Activated naive CD4-positive, alpha-beta T cell treated with anti-CD3 and anti-CD28 coated beads, Interleukin-2, amount 10 ng/mL, durations not matched to agents 7 days and 5 days (primary cell): ENCODE data around the gene HDAC7.
"Not testable (repeated sequence)": the region's sequence is repeated elsewhere in the genome, so short reads cannot be mapped to it uniquely, and the experiment has no call there.

Experiments
- CTCF ChIA-PET: fragments of 350-600 bp; sonication (Branson Sonifier 250); formaldehyde crosslinking; loops from one replicate; lab custom pipeline; 2021; ENCODE audit warnings: antibody characterized with exemption; lab: Charles Lee
- DNase-seq: peaks from one replicate; pipeline ENCODE4 v3.0.0-alpha.2; 2020
- H3K27ac Mint-ChIP-seq: one replicate; pipeline ENCODE4 v1.8.0; 2021; ENCODE audit warnings: mild to moderate bottlenecking, moderate library complexity, mixed read lengths
- H3K27me3 Mint-ChIP-seq: one replicate; pipeline ENCODE4 v1.8.0; 2021; ENCODE audit warnings: mild to moderate bottlenecking, mixed read lengths
- H3K36me3 Mint-ChIP-seq: one replicate; pipeline ENCODE4 v1.8.0; 2021; ENCODE audit warnings: mixed read lengths
- H3K4me1 Mint-ChIP-seq: one replicate; pipeline ENCODE4 v1.8.0; 2021; ENCODE audit warnings: mixed read lengths
- H3K4me3 Mint-ChIP-seq: one replicate; pipeline ENCODE4 v1.8.0; 2021; ENCODE audit warnings: mild to moderate bottlenecking, moderate library complexity, mixed read lengths
- H3K9me3 Mint-ChIP-seq: one replicate; pipeline ENCODE4 v1.8.0; 2021; ENCODE audit warnings: mixed read lengths

Gene HDAC7

DNA sequence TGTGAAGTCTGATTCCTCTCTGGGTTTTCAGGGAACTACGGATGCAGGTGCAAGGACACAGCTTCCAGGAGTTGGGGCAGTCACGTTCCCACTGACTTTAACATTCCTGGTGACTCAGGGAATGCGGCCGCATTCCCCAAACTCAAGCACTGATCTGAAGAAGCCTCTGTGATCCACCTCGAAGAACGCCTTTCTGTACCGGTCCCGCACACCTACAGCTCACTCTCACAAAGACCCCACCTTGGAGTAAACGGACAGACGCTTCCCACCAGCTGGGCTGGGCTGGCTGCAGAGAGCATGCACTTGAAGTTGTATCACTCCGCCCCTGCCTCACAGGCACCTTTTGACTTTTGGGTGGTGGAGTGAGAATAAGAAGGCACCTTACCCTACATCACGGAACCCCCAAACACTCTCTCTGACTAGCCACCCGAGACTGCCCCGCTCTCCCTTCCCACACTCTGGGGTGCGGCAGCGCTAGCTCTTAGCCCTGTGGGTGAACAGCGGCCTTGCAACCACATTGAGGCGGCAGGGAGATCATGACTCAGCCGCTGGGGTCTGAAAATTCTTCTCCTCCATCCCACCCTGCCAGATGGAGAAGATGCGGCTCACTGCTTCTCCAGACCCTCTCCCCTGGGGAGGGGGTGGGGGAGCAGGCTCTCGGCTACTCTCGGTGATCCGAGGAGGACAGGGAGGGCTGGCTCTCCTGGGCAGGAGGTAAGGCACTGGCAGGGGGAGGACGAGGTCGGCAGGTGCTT lies 23.7 kb upstream of the HDAC7 start:
- CTCF ChIA-PET = interaction anchor here (1.5 to 24.7 kb wide), 4 partner anchors 8 to 128 kb away, joined by 4 to 716 read pairs (median 337); partner anchors contain the start of gene HDAC7
- DNase-seq = no peak
- peaks cover 3% of the 10 kb centered on the region for H3K4me1 Mint-ChIP-seq
- peaks cover 16% of the 10 kb centered on the region for H3K27me3 Mint-ChIP-seq
- H3K36me3 Mint-ChIP-seq = peaks cover 2% of the 10 kb centered on the region
- no peak overlapping the region for H3K4me3 Mint-ChIP-seq
- no peaks in the 10 kb centered on the region for H3K9me3 Mint-ChIP-seq
- no peak overlapping the region for H3K27ac Mint-ChIP-seq

DNA sequence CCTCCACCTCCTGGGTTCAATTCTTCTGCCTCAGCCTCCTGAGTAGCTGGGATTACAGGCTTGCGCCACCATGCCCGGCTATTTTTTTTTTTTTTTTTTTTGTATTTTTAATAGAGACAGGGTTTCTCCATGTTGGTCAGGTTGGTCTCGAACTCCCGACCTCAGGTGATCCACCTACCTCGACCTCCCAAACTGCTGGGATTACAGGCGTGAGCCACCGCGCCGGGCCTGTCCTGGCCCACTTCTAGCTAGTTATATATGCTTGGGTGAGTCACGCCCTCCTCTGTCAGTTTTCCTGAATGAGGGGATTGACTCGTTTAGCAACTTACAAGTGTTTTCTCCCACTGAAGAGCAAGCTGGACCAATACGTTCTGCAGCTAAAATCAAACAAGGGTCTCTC lies 22.8 kb upstream of the HDAC7 start:
- CTCF ChIA-PET = interaction anchor here (1.5 to 24.7 kb wide), 6 partner anchors 8 to 128 kb away, joined by 4 to 716 read pairs (median 142); partner anchors contain the start of genes HDAC7 and SLC48A1
- H3K27ac Mint-ChIP-seq = not testable (repeated sequence)
- H3K4me1 Mint-ChIP-seq = peaks cover 10% of the 10 kb centered on the region

DNA sequence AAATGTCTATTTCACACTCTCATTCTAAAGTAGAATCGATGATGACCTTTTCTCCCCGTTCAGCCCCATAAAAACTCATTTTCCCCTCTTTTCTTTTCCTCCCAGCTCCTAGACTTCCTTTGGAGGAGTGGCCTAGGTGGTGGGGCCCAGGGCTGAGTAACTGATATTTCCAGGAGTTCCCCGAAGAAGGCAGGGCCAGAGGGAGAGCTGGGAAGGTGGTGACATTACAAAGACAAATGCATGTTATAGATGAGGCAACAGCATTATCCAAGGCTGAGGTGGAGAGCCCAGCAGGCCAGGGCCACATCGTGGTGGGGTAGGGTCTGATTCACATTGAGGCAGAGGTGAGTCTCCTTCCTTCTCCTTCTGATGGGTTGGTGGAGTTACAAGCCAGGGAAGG lies 22.2 kb upstream of the HDAC7 start:
- Mint-ChIP-seq H3K27me3 (peaks cover 16% of the 10 kb centered on the region), H3K4me3 (no peak overlapping the region), H3K9me3 (no peaks in the 10 kb centered on the region), H3K36me3 (peaks cover 2% of the 10 kb centered on the region), H3K27ac (no peak overlapping the region), H3K4me1 (peaks cover 16% of the 10 kb centered on the region)
- CTCF ChIA-PET = interaction anchor here (1.5 to 24.7 kb wide), 8 partner anchors 9 to 127 kb away, joined by 4 to 716 read pairs (median 124); partner anchors contain the start of genes HDAC7 and SLC48A1
- DNase-seq = no peak

More for the DNA sequence above, 22.8 kb upstream of the HDAC7 start:
- not testable (repeated sequence) for H3K9me3 Mint-ChIP-seq, H3K36me3 Mint-ChIP-seq, H3K4me3 Mint-ChIP-seq, DNase-seq
- H3K27me3 Mint-ChIP-seq = peaks cover 16% of the 10 kb centered on the region

DNA sequence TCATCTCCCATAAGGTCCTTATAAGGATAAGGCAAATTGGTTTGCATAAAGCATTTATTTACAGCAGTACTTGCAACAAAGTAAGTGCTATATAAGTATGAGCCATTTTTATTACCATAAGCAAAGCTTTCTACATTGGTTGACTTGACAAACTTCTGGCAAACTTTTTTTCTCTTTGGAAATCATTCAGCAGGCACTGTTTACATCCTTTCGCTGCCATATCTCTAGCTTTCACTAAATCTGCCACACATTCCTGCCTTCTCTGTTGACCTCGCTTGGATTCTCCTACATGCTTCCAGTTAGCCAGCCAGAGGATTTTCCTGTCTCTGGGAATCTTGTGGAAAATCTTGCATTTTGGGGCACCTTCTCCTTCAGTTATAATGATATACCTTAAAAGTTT lies 21.8 kb upstream of the HDAC7 start:
- Mint-ChIP-seq H3K27me3 (peaks cover 16% of the 10 kb centered on the region), H3K4me1 (peaks cover 20% of the 10 kb centered on the region)

DNA sequence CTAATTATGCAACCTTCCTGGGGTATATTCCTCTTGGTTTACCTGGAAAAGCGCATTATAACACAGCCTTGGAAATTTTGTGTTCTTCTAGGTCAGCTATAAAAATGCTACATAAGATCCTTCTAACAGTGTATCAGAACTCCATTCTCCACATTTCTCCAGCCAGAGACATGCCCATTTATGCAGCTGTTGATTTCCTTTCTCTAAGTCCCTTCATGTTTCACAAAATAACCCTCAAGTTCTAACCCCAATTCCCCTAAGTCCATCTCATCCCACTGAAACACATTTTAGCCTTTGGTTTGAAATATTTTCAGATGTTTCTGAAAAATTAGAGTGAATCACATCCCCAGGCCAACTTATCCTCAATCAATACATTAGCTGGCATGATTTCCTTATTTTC lies 20.9 kb upstream of the HDAC7 start:
- H3K27ac Mint-ChIP-seq = no peak overlapping the region
- H3K27me3 Mint-ChIP-seq = peaks cover 16% of the 10 kb centered on the region
- no peaks in the 10 kb centered on the region for H3K9me3 Mint-ChIP-seq
- H3K4me1 Mint-ChIP-seq = peaks cover 29% of the 10 kb centered on the region
- DNase-seq = no peak
- CTCF ChIA-PET = interaction anchor here (0.8 to 24.7 kb wide), 12 partner anchors 11 to 126 kb away, joined by 3 to 716 read pairs (median 40); partner anchors contain the start of genes HDAC7 and SLC48A1
- H3K36me3 Mint-ChIP-seq = peaks cover 2% of the 10 kb centered on the region
- no peak overlapping the region for H3K4me3 Mint-ChIP-seq

More for the DNA sequence above, 21.8 kb upstream of the HDAC7 start:
- CTCF ChIA-PET = interaction anchor here (0.8 to 24.7 kb wide), 9 partner anchors 14 to 127 kb away, joined by 3 to 716 read pairs (median 119); partner anchors contain the start of genes HDAC7 and SLC48A1
- no peaks in the 10 kb centered on the region for H3K9me3 Mint-ChIP-seq
- DNase-seq = no peak
- H3K36me3 Mint-ChIP-seq = peaks cover 2% of the 10 kb centered on the region
- H3K4me3 Mint-ChIP-seq = no peak overlapping the region
- no peak overlapping the region for H3K27ac Mint-ChIP-seq

DNA sequence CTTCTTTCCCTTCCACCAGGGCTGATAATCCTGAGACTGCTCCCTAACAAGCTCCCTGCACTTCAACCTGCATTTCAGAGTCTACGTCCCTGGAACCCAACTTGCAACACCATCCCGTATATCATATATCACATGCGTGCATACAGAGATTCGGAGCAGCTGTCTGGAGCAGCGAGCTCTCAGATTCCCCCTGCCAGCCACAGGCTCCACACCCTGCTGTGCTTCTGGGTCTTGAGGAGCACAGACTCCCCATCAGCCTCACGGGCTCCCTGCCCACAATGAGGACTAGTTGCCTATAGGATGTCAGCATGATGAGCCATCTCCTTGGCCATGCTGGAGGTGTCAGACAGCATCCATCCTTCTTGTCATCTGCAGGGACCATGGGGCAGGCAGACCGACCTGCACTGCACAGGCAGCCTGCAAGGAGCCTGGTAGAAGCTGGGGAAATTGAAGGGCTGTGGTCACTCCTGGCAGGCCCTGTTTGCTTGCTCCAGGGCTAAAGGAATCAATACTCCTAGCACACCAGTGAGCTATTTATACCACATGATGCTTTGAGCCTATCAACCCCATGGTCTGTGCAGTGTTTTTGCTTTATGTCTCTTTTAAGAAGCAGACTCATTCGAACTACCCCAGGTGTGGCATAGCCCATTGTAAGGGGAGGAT lies 19.6 kb upstream of the HDAC7 start:
- Mint-ChIP-seq H3K27me3 (peaks cover 16% of the 10 kb centered on the region), H3K4me3 (no peak overlapping the region), H3K27ac (no peak overlapping the region), H3K36me3 (no peaks in the 10 kb centered on the region), H3K4me1 (peaks cover 42% of the 10 kb centered on the region), H3K9me3 (no peaks in the 10 kb centered on the region)
- no peak for DNase-seq
- CTCF ChIA-PET = interaction anchor here (0.8 to 24.7 kb wide), 25 partner anchors 9 to 326 kb away, joined by 3 to 716 read pairs (median 8); partner anchors contain the start of genes HDAC7, SLC48A1 and VDR

DNA sequence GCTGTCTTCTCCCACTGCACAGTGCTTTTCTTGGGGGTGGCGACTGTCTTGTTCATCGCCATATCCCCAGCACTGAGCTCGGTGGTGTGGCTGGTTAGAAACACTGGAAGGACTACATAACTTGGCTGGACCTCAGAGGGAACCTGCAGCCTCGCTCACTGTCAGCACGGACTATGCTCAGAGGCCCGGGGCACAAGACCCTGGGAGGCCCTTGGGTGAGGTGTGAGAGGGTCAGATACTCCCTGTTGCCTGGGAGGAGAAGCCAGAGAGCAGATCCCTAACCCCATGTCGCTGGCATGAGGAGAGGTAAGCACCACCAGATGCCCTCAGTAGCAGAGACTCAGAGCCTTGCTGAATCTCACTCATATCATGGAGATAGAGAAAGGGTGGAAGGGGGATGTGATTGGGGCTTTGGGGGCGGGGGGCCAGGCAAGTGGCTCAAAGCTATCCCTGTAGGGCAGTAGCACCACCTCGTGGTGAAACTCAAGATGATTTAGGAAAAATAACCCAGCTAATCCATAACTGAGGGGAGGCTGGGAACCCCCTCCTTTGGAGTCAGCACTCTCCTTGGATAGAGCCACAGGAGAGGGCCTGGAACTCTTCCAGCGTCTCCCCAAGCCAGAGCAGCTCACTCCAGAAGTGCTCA lies 18.7 kb upstream of the HDAC7 start:
- Mint-ChIP-seq H3K4me1 (peaks cover 51% of the 10 kb centered on the region), H3K4me3 (no peak overlapping the region), H3K27me3 (peaks cover 16% of the 10 kb centered on the region), H3K27ac (no peak overlapping the region), H3K9me3 (no peaks in the 10 kb centered on the region), H3K36me3 (no peaks in the 10 kb centered on the region)
- CTCF ChIA-PET = interaction anchor here (0.8 to 24.7 kb wide), 34 partner anchors 8 to 328 kb away, joined by 3 to 716 read pairs (median 5); partner anchors contain the start of genes HDAC7, SLC48A1 and VDR
- peak; percentile 63 for DNase-seq

DNA sequence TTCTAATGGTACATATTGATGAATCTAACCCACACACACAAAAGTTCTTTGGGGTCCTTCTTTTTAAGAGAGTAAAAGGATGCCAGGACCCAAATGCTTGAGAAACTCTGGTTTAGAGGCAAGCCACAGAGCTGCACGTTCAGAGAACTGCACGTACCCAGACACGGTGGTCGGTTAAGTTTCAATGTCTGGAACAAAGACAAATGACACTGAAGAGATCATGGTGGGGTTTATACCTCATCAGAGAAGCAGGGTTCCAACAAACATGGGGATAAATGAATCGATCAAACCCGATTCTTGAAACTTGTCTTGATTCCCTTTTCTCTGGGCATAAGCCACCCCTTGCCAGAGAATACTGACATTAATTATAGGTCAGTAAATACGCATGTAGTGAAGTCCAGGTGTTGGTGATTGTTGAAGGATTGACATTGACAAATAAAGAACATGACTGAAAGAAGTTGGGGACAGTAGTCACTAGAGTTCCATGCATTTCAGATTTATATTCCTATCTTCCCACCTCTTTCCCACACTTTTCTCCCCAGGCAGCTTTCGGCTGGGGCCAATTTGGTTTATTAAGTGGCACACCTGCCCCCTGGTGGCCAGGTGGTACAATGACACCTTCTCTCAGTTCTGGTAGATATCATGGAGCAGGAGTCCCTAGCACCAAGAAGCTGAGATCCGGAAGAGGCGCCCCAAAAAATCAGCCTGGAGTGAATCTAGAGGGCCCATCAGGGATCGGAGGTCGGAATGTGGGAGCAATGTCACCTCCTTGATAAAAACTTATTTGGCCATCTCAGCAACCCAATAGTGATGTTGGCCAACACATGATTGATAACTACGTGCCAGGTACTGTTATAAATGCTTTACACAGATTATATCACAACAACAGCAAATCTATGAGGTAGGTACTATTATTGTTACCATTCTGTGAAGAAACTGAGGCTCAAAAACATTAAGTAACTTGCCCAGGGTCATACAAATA lies 17.8 kb upstream of the HDAC7 start:
- CTCF ChIA-PET = interaction anchor here (0.8 to 24.7 kb wide), 28 partner anchors 9 to 329 kb away, joined by 3 to 716 read pairs (median 7); partner anchors contain the start of genes HDAC7 and SLC48A1
- H3K4me3 Mint-ChIP-seq = no peak overlapping the region
- DNase-seq = peak; percentile 78
- H3K27me3 Mint-ChIP-seq = peaks cover 16% of the 10 kb centered on the region
- peak overlapping the region; percentile 31 for H3K27ac Mint-ChIP-seq
- no peaks in the 10 kb centered on the region for H3K9me3 Mint-ChIP-seq
- H3K36me3 Mint-ChIP-seq = no peaks in the 10 kb centered on the region
- peaks cover 60% of the 10 kb centered on the region for H3K4me1 Mint-ChIP-seq

DNA sequence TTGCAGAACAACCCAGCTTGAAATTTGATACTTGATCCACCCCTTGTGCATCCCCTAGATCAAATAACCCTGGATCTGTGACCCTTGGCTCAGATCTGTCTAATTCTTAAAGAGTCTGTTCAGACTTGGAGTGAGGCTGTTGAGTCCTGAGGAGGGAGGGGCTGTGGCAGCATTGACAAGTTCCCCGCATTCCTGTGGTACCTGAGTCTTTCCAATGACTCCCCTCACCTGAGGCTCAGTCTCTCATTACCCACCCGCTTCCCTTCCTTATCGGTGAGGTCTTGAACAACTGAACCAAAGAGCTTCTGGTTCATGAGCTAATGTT lies 16.1 kb upstream of the HDAC7 start:
- H3K4me3 Mint-ChIP-seq = no peak overlapping the region
- H3K27me3 Mint-ChIP-seq = peaks cover 16% of the 10 kb centered on the region
- no peak for DNase-seq
- H3K36me3 Mint-ChIP-seq = peaks cover 2% of the 10 kb centered on the region
- no peaks in the 10 kb centered on the region for H3K9me3 Mint-ChIP-seq
- CTCF ChIA-PET = interaction anchor here (0.7 to 24.7 kb wide), 12 partner anchors 11 to 1093 kb away, joined by 3 to 716 read pairs (median 9); partner anchors contain the start of genes HDAC7 and SLC48A1
- H3K27ac Mint-ChIP-seq = peak overlapping the region; percentile 93
- peaks cover 77% of the 10 kb centered on the region for H3K4me1 Mint-ChIP-seq

DNA sequence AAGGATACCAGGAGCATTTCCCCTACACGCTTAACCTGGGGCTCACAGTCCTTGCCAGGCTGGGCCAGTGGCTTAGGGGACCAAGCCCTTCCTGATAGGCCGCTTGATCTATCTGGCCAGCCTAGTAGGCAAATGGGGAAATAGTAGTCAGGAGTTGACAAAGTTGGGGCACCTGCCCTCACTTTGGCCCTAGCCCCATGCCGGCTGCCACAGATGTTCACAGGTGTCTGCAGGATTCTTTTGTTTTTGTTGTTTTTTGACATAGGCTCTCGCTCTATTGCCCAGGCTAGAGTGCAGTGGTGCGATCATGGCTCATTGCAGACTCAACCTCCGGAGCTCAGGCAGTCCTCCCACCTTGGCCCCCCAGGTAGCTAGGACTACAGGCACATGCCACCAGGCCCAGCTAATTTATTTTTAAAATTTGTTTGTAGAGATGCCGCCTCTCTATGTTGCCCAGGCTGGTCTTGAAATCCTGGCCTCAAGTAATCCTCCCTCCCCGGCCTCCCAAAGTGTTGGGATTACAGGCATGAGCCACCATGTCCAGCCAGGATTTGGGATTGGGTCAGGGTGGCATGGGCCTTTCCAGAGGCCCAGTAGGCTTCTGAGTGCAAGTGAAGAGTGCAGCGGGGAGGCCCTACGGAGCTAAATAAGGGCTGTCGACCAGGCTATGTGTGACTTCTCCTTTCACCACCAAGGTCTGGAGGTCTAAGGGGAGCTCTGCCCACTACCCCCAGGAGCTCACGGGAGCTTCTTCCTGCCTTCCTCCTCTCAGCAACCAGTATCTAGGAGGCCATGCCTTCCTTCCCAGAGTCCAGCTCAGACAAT lies 15.5 kb upstream of the HDAC7 start:
- Mint-ChIP-seq H3K9me3 (no peaks in the 10 kb centered on the region), H3K36me3 (peaks cover 2% of the 10 kb centered on the region), H3K4me1 (peaks cover 83% of the 10 kb centered on the region), H3K4me3 (no peak overlapping the region), H3K27ac (peak overlapping the region; percentile 93), H3K27me3 (peaks cover 15% of the 10 kb centered on the region)
- CTCF ChIA-PET = interaction anchor here (0.7 to 24.7 kb wide), 9 partner anchors 17 to 1093 kb away, joined by 3 to 716 read pairs (median 13); partner anchors contain the start of genes HDAC7 and SLC48A1
- no peak for DNase-seq

DNA sequence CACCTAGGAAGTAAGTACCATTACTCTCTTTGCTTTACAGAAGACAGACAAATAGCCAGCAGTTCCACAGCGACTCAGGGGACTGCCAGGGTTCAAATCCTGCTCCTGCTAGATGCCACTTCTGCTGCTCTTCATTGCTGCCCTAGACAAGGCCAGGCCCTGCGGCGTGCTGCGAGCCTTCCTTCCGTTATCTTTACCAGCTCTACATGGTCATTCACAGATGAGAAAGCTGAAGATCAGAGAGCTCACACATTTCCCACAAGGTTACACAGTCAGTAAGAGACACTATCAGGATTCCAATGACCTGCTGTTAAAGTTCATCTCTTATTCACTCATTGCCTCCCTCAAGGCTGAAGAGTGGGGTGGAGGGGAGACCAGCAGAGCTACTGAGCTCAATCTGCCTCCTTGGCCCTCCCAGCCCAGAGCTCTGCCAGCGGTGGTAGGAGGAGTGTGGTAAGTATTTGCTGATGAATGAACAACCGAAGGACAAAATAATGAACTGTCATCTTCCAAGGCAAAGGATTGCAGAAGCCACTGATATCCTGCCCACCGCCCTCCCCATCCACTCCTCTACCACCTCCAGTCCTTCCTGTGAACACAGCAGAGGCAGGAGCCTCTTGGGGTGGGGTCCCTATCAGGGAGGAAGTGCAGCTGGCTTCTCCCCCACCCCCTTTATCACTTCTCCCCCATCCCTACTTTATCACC lies 14.6 kb upstream of the HDAC7 start:
- peaks cover 90% of the 10 kb centered on the region for H3K4me1 Mint-ChIP-seq

More for the DNA sequence above, 14.6 kb upstream of the HDAC7 start:
- Mint-ChIP-seq H3K36me3 (peaks cover 2% of the 10 kb centered on the region), H3K27me3 (peaks cover 9% of the 10 kb centered on the region), H3K27ac (peak overlapping the region; percentile 93), H3K4me3 (no peak overlapping the region), H3K9me3 (no peaks in the 10 kb centered on the region)
- CTCF ChIA-PET = interaction anchor here (0.8 to 24.7 kb wide), 7 partner anchors 10 to 121 kb away, joined by 3 to 716 read pairs (median 6); partner anchors contain the start of genes HDAC7 and SLC48A1
- no peak for DNase-seq
